Measurements from ENCODE around the gene KATNIP.

The KATNIP gene

GRCh38 chr16:27595993-27596392 lies 46.0 kb downstream of the KATNIP start:
- DNase-seq (ENCODE audit: low spot score), result no peak
- TF ChIP-seq CTCF (IDR thresholded peaks at IDR 0.05; ENCODE audit: extremely low read depth, missing control alignments), result no peak

- TF ChIP-seq CTCF (IDR thresholded peaks at IDR 0.05; ENCODE audit: extremely low read depth, missing control alignments), result no peak
- DNase-seq (ENCODE audit: low spot score), result no peak
Observed at GRCh38 chr16:27596411-27596810, 46.5 kb downstream of the KATNIP start.

- no peak for TF ChIP-seq CTCF (IDR thresholded peaks at IDR 0.05; ENCODE audit: extremely low read depth, missing control alignments)
- DNase-seq (ENCODE audit: low spot score), result no peak
Observed at GRCh38 chr16:27597361-27597760, 47.4 kb downstream of the KATNIP start.

GRCh38 chr16:27598220-27598619 lies 48.3 kb downstream of the KATNIP start:
- no peak for TF ChIP-seq CTCF (IDR thresholded peaks at IDR 0.05; ENCODE audit: extremely low read depth, missing control alignments)
- no peak for DNase-seq (ENCODE audit: low spot score)

- no peak for DNase-seq (ENCODE audit: low spot score)
- TF ChIP-seq CTCF (IDR thresholded peaks at IDR 0.05; ENCODE audit: extremely low read depth, missing control alignments), result no peak
Observed at GRCh38 chr16:27598931-27599565, 49.1 kb downstream of the KATNIP start.

- DNase-seq (ENCODE audit: low spot score), result no peak
- TF ChIP-seq CTCF (IDR thresholded peaks at IDR 0.05; ENCODE audit: extremely low read depth, missing control alignments), result no peak
Observed at GRCh38 chr16:27599606-27600005, 49.7 kb downstream of the KATNIP start.
